GM18511 (cell line): ENCODE measurements around the gene UHRF1.
"Not testable (repeated sequence)": the region's sequence is repeated elsewhere in the genome, so short reads cannot be mapped to it uniquely, and the experiment has no call there.

Experiments used
- ATAC-seq: cut with Tn5 transposase; IDR thresholded peaks from one replicate; pipeline ENCODE4 v1.9.1; 2021; ENCODE audit warnings: mild to moderate bottlenecking, moderate library complexity; ENCODE audit not compliant: unreplicated experiment

UHRF1 gene

GRCh38 chr19:4970558-4971423 lies 61.5 kb downstream of the UHRF1 start:
- ATAC-seq: no peak

DNA sequence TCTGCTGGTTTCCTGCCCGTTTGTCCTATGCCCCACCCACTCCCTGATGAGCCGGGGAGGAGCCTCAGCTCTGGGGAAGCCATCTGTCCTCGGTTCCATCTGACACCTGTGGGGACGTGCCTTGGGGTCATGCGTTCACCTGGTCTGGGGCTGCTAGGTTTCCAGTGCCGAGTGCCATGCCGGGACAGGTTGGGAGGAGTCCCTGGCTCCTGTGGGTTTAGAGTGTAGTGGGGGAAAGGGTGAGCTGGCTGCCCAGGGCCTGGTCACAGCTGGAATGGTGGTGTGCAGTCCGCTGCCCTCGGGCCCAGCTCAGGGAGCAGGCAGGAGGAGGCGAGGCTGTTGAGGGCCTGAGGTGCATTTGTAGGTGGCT lies 62.1 kb downstream of the UHRF1 start:
- ATAC-seq: no peak

- ATAC-seq: no peak
Measured at GRCh38 chr19:4971816-4972495, 62.7 kb downstream of the UHRF1 start.

DNA sequence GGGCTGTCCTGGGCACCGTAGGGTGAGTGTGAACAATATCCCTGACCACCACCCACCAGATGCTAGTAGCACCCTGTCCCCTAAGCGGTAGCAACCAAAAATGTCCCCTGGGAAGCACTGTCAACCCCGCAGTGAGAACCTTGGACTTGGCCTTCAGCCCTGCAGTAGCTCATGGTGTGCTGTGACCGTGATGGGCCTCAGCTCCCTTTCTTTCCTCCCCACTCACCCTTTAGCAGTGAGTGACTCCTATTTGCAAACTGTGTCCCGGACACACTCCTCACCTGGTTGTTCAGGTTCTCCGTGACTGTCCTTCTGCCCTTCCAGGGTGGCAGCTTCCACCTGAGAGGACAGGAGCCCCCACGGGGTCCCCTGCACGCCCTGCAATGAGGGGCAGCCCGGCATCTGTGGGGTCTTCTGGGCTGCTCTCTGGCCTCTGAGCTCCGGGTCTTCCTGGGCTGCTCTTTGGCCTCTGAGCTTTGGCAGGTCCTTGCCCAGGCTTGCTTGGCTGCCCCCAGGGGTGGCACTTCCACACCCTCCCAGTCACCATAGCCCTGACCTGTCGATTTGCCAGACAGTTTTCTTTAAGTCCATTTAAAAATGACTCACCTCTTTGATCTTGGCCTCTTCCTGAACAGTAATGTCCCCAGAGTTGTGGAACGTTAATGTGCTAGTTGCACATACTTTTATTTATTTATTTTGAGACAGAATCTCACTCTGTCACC lies 63.4 kb downstream of the UHRF1 start:
- no peak for ATAC-seq

DNA sequence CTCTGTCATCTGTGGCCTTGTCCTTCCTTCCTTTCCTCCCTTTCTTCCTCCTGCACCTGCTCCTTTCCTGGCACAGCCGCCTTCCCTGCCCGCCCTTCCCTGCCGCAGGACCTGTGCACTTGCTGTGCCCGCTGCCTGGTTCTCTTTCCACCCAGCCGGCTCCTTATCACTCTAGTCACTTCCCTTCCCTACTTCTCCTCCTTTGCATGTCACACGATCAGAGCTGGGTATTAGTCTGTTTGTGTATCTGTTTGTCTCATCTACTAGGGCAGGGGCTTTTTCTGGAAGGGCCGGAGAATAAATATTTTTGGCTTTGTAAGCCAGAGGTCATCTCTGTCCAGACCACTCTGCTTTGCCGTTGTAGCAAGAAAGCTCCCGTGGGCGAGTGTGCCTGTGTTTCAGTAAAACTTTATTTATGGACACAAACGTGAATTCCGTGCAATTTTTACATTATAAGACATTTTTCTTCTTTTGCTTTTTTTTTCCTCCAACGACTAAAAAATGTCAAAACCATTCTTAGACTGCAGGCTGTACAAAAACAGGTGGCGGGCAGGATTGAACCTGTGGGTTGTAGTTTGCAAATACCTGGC lies 65.7 kb downstream of the UHRF1 start:
- no peak for ATAC-seq

DNA sequence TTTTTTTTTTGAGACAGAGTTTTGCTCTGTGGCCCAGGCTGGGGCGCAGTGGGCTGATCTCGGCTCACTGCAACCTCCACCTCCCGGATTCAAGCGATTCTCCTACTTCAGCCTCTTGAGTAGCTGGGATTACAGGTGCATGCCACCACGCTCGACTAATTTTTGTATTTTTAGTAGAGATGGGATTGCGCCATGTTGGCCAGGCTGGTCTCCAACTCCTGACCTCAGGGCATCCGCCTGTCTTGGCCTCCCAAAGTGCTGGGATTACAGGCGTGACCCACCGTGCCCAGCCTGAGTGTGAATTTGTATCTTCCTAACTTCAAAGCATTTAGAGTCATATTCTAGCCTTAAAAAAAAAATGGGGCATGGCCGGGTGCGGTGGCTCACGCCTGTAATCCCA lies 66.3 kb downstream of the UHRF1 start:
- ATAC-seq: not testable (repeated sequence)

GRCh38 chr19:4976401-4977298 lies 67.3 kb downstream of the UHRF1 start:
- no peak for ATAC-seq

- ATAC-seq: no peak
Measured at GRCh38 chr19:4977299-4978174, 68.2 kb downstream of the UHRF1 start.

DNA sequence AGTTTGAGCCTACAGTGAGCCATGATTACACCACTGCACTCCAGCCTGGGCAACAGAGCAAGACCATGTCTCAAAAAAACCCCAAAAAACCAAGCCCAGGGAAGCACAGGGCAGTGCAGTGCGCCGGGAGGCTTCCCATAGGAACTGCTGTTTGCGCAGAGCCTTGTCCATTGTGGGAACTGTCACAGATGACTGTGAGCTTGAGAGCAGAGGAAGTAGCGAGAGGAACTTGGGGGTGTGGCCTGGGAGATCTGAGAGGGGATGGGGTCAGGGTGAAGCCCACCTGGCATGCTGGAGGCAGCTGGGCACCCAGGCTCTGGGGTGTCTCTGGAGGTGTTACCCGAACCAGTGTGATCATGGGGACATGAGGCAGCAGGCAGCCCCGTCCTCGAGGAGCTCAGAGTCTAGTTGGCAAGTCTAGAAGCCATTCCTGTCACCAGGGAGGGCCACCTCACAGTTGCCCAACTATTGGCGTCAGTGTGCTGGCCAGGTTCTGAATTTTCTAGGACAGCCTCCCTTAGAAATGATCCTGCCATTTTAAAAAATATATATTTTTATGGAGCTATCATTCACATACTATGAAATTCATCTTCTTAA lies 70.0 kb downstream of the UHRF1 start:
- no peak for ATAC-seq

GRCh38 chr19:4980067-4980466 lies 70.8 kb downstream of the UHRF1 start:
- ATAC-seq: no peak

GRCh38 chr19:4980838-4981680 lies 71.8 kb downstream of the UHRF1 start:
- no peak for ATAC-seq

- no peak for ATAC-seq
Measured at GRCh38 chr19:4981681-4981958, 72.3 kb downstream of the UHRF1 start.

- ATAC-seq: no peak
Measured at GRCh38 chr19:4983346-4984105, 74.2 kb downstream of the UHRF1 start.

DNA sequence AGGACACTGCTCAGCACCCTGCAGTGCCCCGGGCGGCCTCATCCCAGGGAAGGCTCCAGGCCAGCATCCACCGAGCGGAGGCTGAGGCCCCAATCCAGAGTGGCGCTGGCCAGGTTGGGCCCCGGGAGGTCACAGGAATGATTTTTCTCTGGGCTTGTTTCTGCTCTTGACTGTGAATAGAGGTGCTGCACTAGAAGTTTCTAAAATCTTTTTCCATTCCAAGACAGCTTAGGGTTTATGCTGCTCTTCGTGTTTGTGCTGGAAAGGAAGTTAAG lies 74.7 kb downstream of the UHRF1 start:
- no peak for ATAC-seq

DNA sequence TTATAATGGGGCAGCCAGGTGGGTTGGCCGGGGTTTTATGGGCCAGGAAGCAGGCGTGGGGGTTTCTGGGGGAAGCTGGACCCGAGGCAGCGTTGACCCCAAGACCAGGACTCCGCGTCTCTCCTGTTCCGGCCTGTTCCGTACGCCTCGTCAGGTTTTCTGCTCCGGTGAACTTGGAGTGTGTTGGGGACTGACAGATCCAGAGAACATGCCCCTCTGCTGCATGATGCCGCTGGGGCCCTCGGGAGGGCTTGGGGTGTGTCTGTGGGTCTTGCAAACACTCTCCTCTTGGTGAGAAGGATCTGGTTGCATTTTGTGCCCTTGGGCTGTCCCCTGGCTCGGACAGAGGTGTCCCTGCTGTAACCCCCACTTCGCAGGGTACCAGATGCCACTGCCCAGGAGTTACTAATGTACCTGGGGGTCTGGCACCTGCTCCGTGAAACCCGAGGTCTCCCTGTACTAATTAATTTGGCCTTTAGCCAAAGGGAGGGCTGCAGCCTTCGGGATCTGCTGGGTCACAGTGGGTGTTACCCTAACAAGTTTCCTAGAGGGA lies 75.2 kb downstream of the UHRF1 start:
- ATAC-seq: no peak

DNA sequence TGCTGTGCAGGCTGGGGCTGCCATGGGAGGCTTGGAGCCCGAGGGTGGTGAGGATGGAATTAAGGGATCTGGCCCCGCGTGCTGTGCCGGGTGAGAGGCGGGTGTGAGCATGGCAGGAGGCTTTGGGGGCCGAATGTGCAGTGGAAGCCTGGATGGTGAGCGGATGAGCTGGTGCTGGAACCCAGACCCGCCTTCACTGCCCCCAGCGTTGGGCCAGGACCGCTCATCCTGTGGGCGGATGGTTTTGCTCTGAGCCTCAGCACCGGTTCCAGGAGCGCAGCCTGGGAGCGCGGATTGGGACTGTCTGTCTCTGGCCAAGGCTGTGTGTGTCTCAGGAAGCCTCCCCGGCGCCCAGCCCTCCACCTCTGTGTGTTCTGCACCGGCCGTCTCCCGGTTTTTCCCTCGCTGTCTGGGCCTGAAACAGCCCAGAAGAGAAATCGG lies 76.3 kb downstream of the UHRF1 start:
- no peak for ATAC-seq

DNA sequence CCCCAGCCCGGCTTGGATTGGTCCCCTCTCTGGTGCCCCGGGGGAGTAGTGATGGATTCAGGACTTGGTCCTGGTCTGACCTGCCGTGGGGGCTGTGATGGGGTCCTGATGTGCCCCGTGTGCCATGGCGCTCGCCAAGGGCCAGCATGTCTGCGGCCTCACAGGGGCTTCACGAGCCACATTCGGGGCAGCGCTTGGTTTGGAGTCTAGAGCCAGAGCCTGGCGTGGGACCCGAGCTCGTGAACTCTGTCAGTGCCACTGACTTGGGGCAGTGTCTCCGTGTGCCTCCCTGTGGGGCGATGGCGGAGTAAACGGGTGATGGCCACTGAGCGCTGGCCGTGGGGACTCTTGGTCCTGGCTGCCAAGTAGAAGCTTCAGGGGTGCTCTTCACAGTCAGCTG lies 76.8 kb downstream of the UHRF1 start:
- no peak for ATAC-seq
